ENCODE measurements around the gene MAP4K3.

Gene MAP4K3

GRCh38 chr2:39392672-39393071, 44.4 kb downstream of the MAP4K3 start (continued):
- TF ChIP-seq ZNF70 (CRISPR knock-in tag; IDR thresholded peaks at IDR 0.05) (no peak), BACH2 (CRISPR knock-in tag; IDR thresholded peaks at IDR 0.05; ENCODE audit: borderline replicate concordance) (no peak), ISL1 (CRISPR knock-in tag; IDR thresholded peaks at IDR 0.05) (no peak), PATZ1 (CRISPR knock-in tag; IDR thresholded peaks at IDR 0.05; ENCODE audit: borderline replicate concordance) (no peak), GLIS3 (CRISPR knock-in tag; IDR thresholded peaks at IDR 0.05) (no peak)

- peak; percentile 37; the same call in 2 of the 3 replicates for ATAC-seq
- TF ChIP-seq RARB (CRISPR knock-in tag; IDR thresholded peaks at IDR 0.05), result no peak
- TF ChIP-seq OSR1 (CRISPR knock-in tag; IDR thresholded peaks at IDR 0.05), result no peak
- TF ChIP-seq ZC3H10 (CRISPR knock-in tag; IDR thresholded peaks at IDR 0.05), result no peak
- no peak for TF ChIP-seq ESRRG (CRISPR knock-in tag; IDR thresholded peaks at IDR 0.05)
- TF ChIP-seq ARNTL (CRISPR knock-in tag; IDR thresholded peaks at IDR 0.05; ENCODE audit: borderline replicate concordance, low read depth), result no peak
- TF ChIP-seq ZNF565 (CRISPR knock-in tag; conservative IDR thresholded peaks at IDR 0.05; ENCODE audit: low read depth), result no peak
- TF ChIP-seq POU6F1 (CRISPR knock-in tag; IDR thresholded peaks at IDR 0.05; ENCODE audit: borderline replicate concordance, low read depth), result no peak
- no peak for TF ChIP-seq TCF4 (CRISPR knock-in tag; IDR thresholded peaks at IDR 0.05; ENCODE audit: borderline replicate concordance)
- no peak for TF ChIP-seq TSHZ2 (CRISPR knock-in tag; IDR thresholded peaks at IDR 0.05)
- no peak for TF ChIP-seq CSDC2 (CRISPR knock-in tag; IDR thresholded peaks at IDR 0.05)
- no peak for TF ChIP-seq GLIS3 (CRISPR knock-in tag; IDR thresholded peaks at IDR 0.05)
- TF ChIP-seq CSRNP3 (CRISPR knock-in tag; IDR thresholded peaks at IDR 0.05), result no peak
- no peak for TF ChIP-seq ZFP30 (CRISPR knock-in tag; IDR thresholded peaks at IDR 0.05)
- no peak for TF ChIP-seq SNAI2 (CRISPR knock-in tag; IDR thresholded peaks at IDR 0.05)
- TF ChIP-seq TOX (CRISPR knock-in tag; IDR thresholded peaks at IDR 0.05; ENCODE audit: borderline replicate concordance), result no peak
- no peak for TF ChIP-seq PPARA (CRISPR knock-in tag; IDR thresholded peaks at IDR 0.05; ENCODE audit: borderline replicate concordance)
- no peak for TF ChIP-seq ISL1 (CRISPR knock-in tag; IDR thresholded peaks at IDR 0.05)
- TF ChIP-seq ZNF8 (CRISPR knock-in tag; IDR thresholded peaks at IDR 0.05), result no peak
- no peak for TF ChIP-seq CREB5 (CRISPR knock-in tag; IDR thresholded peaks at IDR 0.05; ENCODE audit: low read depth)
Observed at GRCh38 chr2:39390216-39390615, 46.9 kb downstream of the MAP4K3 start.

GRCh38 chr2:39386064-39386463, 51.0 kb downstream of the MAP4K3 start:
- no peak for ATAC-seq

More at GRCh38 chr2:39386064-39386463, 51.0 kb downstream of the MAP4K3 start:
- TF ChIP-seq ZNF8 (CRISPR knock-in tag; IDR thresholded peaks at IDR 0.05) (no peak), ZC3H10 (CRISPR knock-in tag; IDR thresholded peaks at IDR 0.05) (no peak), ARNTL (CRISPR knock-in tag; IDR thresholded peaks at IDR 0.05; ENCODE audit: borderline replicate concordance, low read depth) (no peak), CREB5 (CRISPR knock-in tag; IDR thresholded peaks at IDR 0.05; ENCODE audit: low read depth) (no peak), CSDC2 (CRISPR knock-in tag; IDR thresholded peaks at IDR 0.05) (no peak), OSR1 (CRISPR knock-in tag; IDR thresholded peaks at IDR 0.05) (no peak), ZNF565 (CRISPR knock-in tag; conservative IDR thresholded peaks at IDR 0.05; ENCODE audit: low read depth) (no peak), ZFP3 (CRISPR knock-in tag; IDR thresholded peaks at IDR 0.05) (no peak), PPARA (CRISPR knock-in tag; IDR thresholded peaks at IDR 0.05; ENCODE audit: borderline replicate concordance) (no peak), ZNF70 (CRISPR knock-in tag; IDR thresholded peaks at IDR 0.05) (no peak)
